HG03342 (cell line): ENCODE measurements around the gene LCN10.
A peak's percentile ranks its signal among the peaks of the same experiment; 100 is the strongest.

Source experiments
- ATAC-seq: cut with Tn5 transposase; IDR thresholded peaks from one replicate; pipeline ENCODE4 v1.9.1; 2021; ENCODE audit warnings: mild to moderate bottlenecking, moderate library complexity; ENCODE audit not compliant: unreplicated experiment

LCN10 gene

GRCh38 chr9:136740491-136740890 lies 2.2 kb downstream of the LCN10 start:
- no peak for ATAC-seq

- ATAC-seq = no peak
Measured at GRCh38 chr9:136740069-136740468, 2.7 kb downstream of the LCN10 start.

- ATAC-seq = no peak
Measured at GRCh38 chr9:136739509-136739908, 3.2 kb downstream of the LCN10 start.

GRCh38 chr9:136738960-136739359 lies 3.8 kb downstream of the LCN10 start:
- no peak for ATAC-seq

- ATAC-seq = no peak
Measured at GRCh38 chr9:136735812-136736480, 6.8 kb downstream of the LCN10 start.

- ATAC-seq = no peak
Measured at GRCh38 chr9:136734837-136735496, 7.8 kb downstream of the LCN10 start.

GRCh38 chr9:136733611-136734010 lies 9.1 kb downstream of the LCN10 start:
- no peak for ATAC-seq

GRCh38 chr9:136732444-136733178 lies 10.1 kb downstream of the LCN10 start:
- ATAC-seq = no peak

GRCh38 chr9:136729926-136730325 lies 12.8 kb downstream of the LCN10 start:
- ATAC-seq = no peak

GRCh38 chr9:136729144-136729543 lies 13.6 kb downstream of the LCN10 start:
- ATAC-seq = no peak

GRCh38 chr9:136728548-136729123 lies 14.1 kb downstream of the LCN10 start:
- ATAC-seq = peak; percentile 17

- peak; percentile 54 for ATAC-seq
Measured at GRCh38 chr9:136728080-136728547, 14.6 kb downstream of the LCN10 start.

- ATAC-seq = no peak
Measured at GRCh38 chr9:136726631-136727191, 16.0 kb downstream of the LCN10 start.

GRCh38 chr9:136726118-136726517 lies 16.6 kb downstream of the LCN10 start:
- ATAC-seq = no peak

- ATAC-seq = no peak
Measured at GRCh38 chr9:136725612-136726011, 17.1 kb downstream of the LCN10 start.

- no peak for ATAC-seq
Measured at GRCh38 chr9:136724772-136725171, 18.0 kb downstream of the LCN10 start.

GRCh38 chr9:136723989-136724388 lies 18.8 kb downstream of the LCN10 start:
- ATAC-seq = no peak

GRCh38 chr9:136723362-136723976 lies 19.3 kb downstream of the LCN10 start:
- ATAC-seq = no peak

GRCh38 chr9:136722969-136723356 lies 19.8 kb downstream of the LCN10 start:
- no peak for ATAC-seq

GRCh38 chr9:136722093-136722968 lies 20.4 kb downstream of the LCN10 start:
- ATAC-seq = no peak
